SK-N-MC (cell line): ENCODE measurements around the gene COL18A1.

Experiments used
- DNase-seq: peaks from one replicate; pipeline ENCODE4 v3.0.0-alpha.2; 2011; ENCODE audit warnings: low read depth, low spot score
- H3K27ac ChIP-seq: fragments of 200-600 bp; sonication (generic); 2 replicates; pipeline ENCODE4 v1.5.1; 2016; ENCODE audit warnings: mixed run types
- H3K36me3 ChIP-seq: fragments of 200-600 bp; sonication (generic); 2 replicates; pipeline ENCODE4 v1.6.1; 2017; ENCODE audit warnings: antibody characterized with exemption, low read length, mixed read lengths; ENCODE audit not compliant: insufficient read depth
- H3K4me3 ChIP-seq: fragments of 200-600 bp; sonication (generic); 2 replicates; pipeline ENCODE4 v1.5.1; 2016
- H3K9ac ChIP-seq: fragments of 200-600 bp; sonication (generic); 2 replicates; pipeline ENCODE4 v1.8.0; 2017; ENCODE audit warnings: mixed run types, mixed read lengths; ENCODE audit not compliant: insufficient read length
- H3K9me3 ChIP-seq: fragments of 200-600 bp; sonication (generic); 2 replicates; pipeline ENCODE4 v1.6.1; 2017; ENCODE audit warnings: low read depth, mild to moderate bottlenecking, antibody characterized with exemption, low read length, moderate library complexity, mixed read lengths
- EZH2 ChIP-seq: fragments of 200-600 bp; sonication (generic); IDR thresholded peaks from one replicate; pipeline ENCODE4 v1.6.1; 2017; ENCODE audit warnings: antibody characterized with exemption
- FOXP2 ChIP-seq: optimal IDR thresholded peaks from 2 replicates; pipeline ENCODE3; 2011; ENCODE audit warnings: mild to moderate bottlenecking, moderate library complexity; ENCODE audit not compliant: insufficient read depth; ENCODE audit errors: extremely low read length, control extremely low read depth
- POLR2AphosphoS5 ChIP-seq: IDR thresholded peaks from 2 replicates; pipeline ENCODE4 v1.6.1; 2012; ENCODE audit warnings: mild to moderate bottlenecking, low read depth, low read length, borderline replicate concordance

The COL18A1 gene

DNA sequence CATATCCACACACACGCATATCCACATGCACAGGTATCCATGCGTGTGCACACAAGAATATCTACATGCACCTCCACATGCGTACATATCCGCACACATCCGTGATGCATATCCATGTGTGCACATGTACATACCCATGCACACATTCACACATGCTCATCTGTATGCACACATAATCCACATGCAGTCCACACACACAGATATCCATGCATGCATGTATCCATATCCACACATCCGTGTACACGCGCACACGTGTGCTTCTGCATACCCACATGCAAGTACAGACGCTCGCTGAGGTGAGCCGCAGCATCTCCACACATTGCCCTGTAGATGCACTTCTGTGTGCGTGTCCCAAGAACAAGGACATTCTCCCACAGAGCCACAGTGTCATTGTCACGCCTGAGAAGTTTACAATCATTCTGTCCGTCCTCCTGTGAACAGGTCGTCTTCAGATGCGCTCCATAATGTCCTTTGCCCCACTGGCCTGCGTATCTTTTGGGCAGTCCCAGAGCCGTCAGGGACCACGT, 43.4 kb downstream of the COL18A1 start:
- TF ChIP-seq POLR2AphosphoS5, result no peak
- TF ChIP-seq FOXP2, result no peak
- TF ChIP-seq EZH2, result no peak
- no peaks in the 10 kb centered on the region for H3K36me3 ChIP-seq
- no peak overlapping the region for H3K9ac ChIP-seq
- H3K9me3 ChIP-seq, result no peaks in the 10 kb centered on the region
- no peak overlapping the region for H3K4me3 ChIP-seq
- H3K27ac ChIP-seq, result no peak overlapping the region
- DNase-seq, result no peak

DNA sequence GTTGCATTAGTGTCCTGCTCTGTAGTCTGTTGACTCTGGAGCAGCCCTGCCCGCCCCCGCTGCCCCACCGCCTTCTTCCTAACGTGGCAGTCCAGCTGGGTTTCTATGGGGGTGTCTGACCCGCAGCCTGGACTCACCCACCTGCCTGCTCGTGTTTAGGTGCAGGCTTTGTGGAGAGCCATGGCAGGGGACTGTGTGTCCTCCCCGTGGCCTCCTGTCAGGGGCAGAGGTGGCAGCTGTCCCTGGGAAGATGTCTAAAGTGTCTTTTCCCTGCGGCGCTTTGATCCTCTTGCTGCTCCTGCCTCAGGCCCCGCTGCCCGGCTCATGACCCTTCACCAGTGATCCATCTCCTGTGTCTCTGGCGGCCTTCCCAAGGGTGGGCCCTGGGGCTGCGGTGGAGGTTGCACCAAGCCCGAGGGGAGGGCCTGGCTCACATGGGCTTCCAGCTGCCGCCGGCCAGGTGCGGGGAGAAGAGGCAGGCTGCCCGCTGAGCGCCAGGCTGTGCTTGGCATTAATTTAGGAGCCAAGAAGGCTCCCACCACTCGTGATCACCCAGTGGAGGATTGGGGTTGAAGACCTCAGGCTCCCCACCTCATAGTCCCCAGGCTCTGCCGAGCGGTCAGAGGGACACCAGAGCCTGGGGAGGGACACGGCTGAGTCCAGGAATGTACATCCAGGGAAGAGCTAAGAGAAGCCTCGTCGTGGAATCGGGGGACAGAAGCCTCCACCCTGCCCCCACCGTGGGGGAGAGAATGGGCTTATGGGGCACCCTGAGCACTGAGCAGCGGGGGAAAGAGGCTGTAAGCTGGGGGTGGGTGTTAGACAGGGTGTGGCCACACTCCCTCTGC, 44.1 kb downstream of the COL18A1 start:
- TF ChIP-seq FOXP2, result no peak
- no peak for TF ChIP-seq EZH2
- no peak for TF ChIP-seq POLR2AphosphoS5
- H3K9me3 ChIP-seq, result no peaks in the 10 kb centered on the region
- no peak overlapping the region for H3K4me3 ChIP-seq
- DNase-seq, result no peak
- no peak overlapping the region for H3K27ac ChIP-seq
- no peak overlapping the region for H3K9ac ChIP-seq
- no peaks in the 10 kb centered on the region for H3K36me3 ChIP-seq

DNA sequence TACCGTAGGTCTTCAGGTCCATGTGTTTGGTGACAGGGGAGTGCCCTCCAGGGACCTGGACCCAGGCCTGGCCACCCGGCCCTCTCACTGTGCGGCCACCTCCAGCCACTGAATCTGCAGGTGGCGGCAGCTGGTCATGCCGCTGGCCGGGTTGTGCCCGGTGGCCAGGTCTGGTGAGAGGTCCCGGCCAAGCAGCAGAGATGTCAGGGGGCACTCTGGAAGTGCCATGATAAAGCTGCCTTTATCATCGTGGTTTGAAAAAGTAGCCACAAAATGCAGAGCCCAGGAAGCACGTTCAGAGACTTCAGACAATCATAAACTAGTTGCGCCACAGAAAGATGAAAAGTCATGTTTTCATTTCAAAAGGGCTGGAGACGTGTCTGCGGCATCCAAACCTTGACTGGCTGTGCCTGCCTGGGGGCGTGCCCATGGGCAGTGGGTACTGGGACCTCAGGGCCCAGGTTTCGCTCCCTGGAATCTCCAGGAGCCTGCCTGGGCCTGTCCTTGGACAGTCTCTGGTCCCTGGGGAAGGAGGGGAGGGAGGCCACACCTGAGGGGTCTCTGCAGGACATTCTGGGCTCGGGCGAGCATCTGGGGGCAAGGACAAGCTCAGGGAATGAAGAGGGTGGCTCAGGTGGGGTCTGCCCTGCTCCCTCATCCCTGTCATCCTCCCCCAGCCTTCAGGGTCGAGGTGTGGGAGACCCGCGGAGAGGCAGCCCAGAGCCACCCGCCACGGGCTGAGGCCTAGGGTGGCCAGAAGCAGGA, 44.9 kb downstream of the COL18A1 start:
- no peak overlapping the region for H3K27ac ChIP-seq

DNA sequence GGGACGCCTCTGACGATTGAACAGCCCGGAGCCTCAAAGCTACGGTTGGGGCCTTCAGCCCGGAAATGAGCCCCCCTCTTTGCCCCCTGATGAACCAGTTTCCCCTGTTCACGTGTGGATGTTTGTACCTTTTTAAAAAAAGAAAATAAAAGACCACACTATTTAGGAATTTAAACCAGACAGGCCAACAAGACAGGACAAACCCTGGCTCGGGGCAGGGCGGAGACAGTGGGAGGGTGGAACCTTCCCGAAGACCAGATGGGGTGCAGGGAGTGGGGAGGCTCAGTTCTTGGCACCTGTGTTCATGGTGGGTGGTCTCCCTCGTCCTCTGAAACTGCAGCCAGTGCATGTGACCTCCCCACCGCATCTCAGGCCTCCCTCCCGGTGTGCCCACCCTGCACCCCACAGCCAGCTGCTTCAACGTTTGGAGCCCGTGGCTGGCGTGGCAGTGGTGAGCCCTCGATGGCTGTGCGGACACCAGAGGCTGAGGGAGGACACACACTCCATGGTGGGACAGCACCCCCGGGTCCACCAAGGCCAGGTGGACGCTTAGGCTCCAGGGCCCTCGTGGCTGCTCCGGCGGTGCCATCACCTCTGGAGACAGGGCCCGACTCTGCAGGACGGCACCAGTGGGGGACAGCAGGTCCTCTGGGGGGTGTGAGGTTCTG, 45.6 kb downstream of the COL18A1 start:
- TF ChIP-seq FOXP2 (no peak), EZH2 (no peak), POLR2AphosphoS5 (no peak)
- Histone ChIP-seq H3K36me3 (no peaks in the 10 kb centered on the region), H3K9me3 (no peaks in the 10 kb centered on the region), H3K9ac (no peak overlapping the region), H3K27ac (no peak overlapping the region), H3K4me3 (no peak overlapping the region)
- DNase-seq, result no peak

More for the DNA sequence above, 44.9 kb downstream of the COL18A1 start:
- Histone ChIP-seq H3K4me3 (no peak overlapping the region), H3K36me3 (no peaks in the 10 kb centered on the region), H3K9me3 (no peaks in the 10 kb centered on the region), H3K9ac (no peak overlapping the region)
- TF ChIP-seq EZH2, result no peak
- TF ChIP-seq FOXP2, result no peak
- TF ChIP-seq POLR2AphosphoS5, result no peak
- no peak for DNase-seq

DNA sequence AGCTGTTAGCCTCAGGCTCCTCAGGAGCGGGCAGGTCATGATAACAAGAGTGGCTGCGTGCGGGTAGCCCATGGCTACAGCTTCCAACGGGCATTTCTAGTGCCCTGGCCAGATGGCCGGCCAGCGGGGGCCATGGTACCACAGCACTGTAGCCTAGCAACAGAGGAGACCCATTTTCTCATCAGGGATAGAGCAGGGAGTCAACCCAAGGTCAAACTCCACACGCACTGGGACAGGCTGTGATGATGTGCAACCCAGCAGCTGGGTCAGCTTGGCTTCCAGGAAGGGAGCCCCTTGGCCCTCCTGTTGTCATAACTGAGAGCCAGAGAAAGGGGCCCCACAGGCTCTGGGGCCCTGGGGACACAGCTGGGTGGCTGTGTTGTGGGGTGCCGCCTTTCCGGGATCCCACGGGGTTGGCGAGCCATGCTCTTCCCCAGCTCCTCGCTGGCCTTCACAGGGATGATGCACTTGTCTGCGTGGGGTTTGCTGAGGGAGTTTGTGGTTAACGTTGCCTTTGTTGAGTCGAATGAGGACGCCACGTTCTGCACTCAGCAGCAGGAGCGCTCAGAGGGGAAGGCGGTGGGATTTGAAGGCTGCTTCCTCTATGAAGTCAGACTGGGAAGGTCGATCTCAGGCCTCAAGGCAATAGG, 46.3 kb downstream of the COL18A1 start:
- Histone ChIP-seq H3K36me3 (no peaks in the 10 kb centered on the region), H3K4me3 (no peak overlapping the region), H3K9me3 (no peaks in the 10 kb centered on the region), H3K9ac (no peak overlapping the region), H3K27ac (no peak overlapping the region)
- no peak for TF ChIP-seq POLR2AphosphoS5
- no peak for TF ChIP-seq FOXP2
- TF ChIP-seq EZH2, result no peak
- no peak for DNase-seq

DNA sequence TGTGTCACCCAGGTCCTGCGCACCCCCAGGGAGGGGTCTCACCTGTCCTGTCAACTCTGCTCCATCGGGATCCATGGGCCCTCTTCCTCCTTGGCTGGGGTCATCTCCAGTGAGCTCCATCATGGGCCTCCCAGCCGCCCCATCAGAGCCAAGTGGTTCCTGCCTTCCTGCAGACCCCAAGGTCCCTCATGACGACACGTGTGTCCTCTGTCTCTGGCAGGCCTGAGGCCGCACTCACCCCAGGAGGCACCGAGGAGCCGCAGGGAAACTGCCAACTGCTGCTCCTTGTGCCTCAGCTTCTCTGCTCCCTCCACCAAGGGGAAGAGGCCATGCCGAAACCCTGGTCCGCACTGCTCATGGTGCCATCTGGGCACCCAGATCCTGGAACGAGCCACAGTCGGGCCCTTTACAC, 46.8 kb downstream of the COL18A1 start:
- TF ChIP-seq POLR2AphosphoS5 (no peak), FOXP2 (no peak), EZH2 (no peak)
- no peak overlapping the region for H3K4me3 ChIP-seq
- H3K27ac ChIP-seq, result no peak overlapping the region
- no peak overlapping the region for H3K9ac ChIP-seq
- DNase-seq, result no peak
- no peaks in the 10 kb centered on the region for H3K36me3 ChIP-seq
- H3K9me3 ChIP-seq, result no peaks in the 10 kb centered on the region

DNA sequence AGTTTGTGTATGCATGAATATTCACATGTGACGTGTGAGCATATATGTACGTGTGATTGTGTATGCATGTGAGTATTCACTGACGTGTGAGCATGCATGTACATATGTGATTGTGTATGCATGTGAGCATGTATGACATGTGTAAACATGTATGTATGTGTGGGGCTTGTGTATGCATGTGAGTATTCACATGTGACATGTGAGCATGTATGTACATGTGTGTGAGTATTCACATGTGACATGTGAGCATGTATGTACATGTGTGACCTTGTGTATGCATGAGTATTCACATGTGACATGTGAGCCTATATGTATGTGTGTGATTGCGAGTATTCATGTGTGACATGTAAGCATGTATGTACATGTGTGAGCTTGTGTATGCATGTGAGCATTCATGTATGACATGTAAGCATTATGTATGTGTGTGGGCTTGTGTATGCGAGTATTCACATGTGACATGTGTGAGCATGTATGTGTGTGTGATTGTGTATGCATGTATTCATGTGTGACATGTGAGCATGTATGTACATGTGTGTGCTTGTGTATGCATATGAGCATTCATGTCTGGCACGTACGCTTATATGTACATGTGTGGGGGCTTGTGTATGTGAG, 47.8 kb downstream of the COL18A1 start:
- no peaks in the 10 kb centered on the region for H3K9me3 ChIP-seq
- H3K4me3 ChIP-seq, result no peak overlapping the region
- TF ChIP-seq EZH2 (no peak), FOXP2 (no peak), POLR2AphosphoS5 (no peak)
- no peak overlapping the region for H3K27ac ChIP-seq
- H3K36me3 ChIP-seq, result no peaks in the 10 kb centered on the region
- DNase-seq, result no peak
- H3K9ac ChIP-seq, result no peak overlapping the region
